GM21825 (cell line): ENCODE results near the gene MAN2A1.
A peak's percentile ranks its signal among the peaks of the same experiment; 100 is the strongest.

Experiments
- ATAC-seq: cut with Tn5 transposase; IDR thresholded peaks from one replicate; pipeline ENCODE4 v1.9.1; 2021; ENCODE audit warnings: mild to moderate bottlenecking, moderate library complexity; ENCODE audit not compliant: unreplicated experiment

Gene MAN2A1

DNA sequence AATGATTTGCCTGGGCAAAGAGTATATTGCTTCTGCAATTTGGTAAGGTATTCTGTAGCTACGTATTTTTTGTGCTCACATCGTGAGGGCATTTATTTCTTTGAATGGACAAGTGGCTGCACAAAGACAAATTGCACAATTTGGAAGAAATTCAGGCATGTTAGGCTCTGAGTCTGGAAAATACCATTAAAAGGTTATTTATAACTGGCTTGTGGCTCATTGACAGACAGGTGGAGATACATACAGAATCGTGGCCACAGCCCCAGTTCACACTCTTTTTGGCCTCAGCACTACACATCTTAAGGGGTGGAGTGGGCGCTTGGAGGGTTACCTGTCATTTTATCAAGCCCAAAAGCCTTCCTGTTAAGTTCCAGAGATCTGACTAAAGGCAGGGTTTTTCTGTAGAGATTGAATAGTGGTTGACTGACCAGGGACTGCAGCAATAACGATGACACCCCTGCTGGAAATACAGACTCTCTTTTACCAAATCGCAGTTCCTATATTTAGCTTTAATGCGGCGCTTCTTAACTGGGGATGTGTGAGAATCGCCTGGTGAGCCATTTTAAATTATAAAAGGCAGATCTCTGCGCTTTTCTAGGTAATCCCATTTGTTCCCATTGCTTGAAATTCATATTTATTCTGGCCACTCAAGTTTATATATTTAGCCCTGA lies 14.7 kb downstream of the MAN2A1 start:
- no peak for ATAC-seq

DNA sequence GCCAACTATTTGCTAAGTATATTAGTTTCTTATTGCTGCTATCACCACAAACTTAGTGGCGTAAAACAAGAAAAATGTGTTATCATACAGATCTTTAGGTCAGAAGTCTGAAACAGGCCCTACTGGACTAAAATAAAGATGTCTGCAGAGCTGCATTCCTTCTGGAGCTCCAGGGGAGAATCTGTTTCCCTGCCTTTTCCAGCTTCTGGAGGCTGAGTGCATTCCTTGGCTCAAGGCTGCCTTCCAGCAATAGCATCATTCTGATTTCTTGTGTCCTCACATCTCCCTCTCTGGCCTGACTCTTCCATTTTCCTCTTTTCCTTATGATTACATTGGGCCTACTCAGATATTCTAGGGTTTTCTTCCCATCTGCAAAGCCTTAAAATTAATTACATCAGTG lies 15.9 kb downstream of the MAN2A1 start:
- no peak for ATAC-seq

GRCh38 chr5:109706095-109706494 lies 16.4 kb downstream of the MAN2A1 start:
- ATAC-seq, result no peak

- ATAC-seq, result no peak
Measured at GRCh38 chr5:109707531-109707930, 17.8 kb downstream of the MAN2A1 start.

DNA sequence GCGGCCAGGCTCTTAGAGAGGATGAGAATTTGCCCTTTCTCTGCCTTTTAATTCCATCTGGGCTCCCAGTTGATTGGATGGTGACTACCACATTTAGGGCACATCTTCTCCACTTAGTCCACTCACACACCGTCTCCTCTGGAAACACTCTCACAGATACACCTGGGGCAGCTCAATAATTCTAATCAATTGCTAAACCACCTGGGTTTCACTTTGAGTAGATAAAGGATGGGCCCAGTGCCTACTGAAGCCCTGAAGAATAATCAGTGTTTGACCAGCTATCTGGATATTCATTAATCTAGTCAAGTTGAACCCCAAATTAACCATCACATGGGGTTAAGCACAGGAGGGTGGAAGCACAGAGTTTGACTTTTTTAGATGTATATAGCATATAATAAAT lies 19.1 kb downstream of the MAN2A1 start:
- ATAC-seq, result no peak

- no peak for ATAC-seq
Measured at GRCh38 chr5:109709225-109709624, 19.5 kb downstream of the MAN2A1 start.

GRCh38 chr5:109711673-109712072 lies 21.9 kb downstream of the MAN2A1 start:
- no peak for ATAC-seq

- no peak for ATAC-seq
Measured at GRCh38 chr5:109713453-109713852, 23.7 kb downstream of the MAN2A1 start.

DNA sequence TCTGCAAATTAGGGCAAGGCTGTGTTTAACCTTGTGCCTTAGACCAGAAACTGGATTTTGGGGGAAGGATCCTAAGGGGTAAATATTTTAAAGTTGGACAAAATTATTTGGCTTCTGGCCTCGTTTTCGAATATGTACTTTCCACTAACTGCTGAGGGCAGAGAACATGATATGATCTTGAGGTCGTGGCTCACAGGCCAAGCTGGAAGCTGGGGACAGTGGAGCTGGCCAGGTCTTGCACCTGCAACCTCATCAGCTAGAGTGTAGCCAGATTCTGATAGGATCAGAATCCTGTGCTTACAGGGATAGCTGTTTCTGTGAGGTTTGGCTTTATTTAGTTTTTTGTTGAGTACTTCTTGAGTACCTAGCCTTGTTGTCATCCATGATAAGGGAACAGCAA lies 24.9 kb downstream of the MAN2A1 start:
- ATAC-seq, result no peak

DNA sequence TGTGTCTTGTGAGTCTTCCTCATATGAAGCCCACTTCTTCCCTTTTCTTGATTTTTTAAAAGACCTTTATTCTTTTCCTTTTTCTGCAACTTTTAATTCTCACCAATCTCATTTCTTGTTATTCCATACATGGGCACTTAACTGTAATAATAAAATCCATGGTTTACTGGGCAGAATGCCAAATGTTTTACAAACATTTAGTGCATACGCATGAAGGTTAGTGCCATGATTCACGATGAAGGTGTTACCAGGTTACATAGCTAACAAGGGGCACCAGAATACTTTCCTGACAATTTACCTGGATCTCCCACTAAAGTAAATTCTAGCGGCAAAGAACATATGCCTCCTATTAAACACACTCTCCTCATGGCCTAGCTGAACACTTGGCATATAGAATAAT lies 28.5 kb downstream of the MAN2A1 start:
- ATAC-seq, result no peak

DNA sequence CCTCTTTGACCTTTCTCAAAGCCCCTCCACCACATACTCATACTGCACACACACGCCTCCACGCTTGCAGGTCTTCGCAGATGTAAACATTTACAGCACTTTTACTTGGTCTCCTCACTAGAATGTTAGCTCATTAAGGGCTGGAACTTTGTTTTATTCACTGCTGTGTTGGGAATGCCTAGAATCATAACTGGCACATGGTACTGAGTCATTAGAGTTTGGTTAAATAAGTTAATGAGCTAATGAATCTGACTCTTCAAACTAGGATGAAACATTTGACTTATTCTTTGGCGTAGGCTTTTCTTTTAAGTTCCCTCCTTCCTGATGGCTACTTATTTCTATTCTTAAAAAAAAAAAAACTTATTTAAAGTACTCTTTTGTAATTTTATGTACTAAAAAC lies 28.9 kb downstream of the MAN2A1 start:
- ATAC-seq, result no peak

DNA sequence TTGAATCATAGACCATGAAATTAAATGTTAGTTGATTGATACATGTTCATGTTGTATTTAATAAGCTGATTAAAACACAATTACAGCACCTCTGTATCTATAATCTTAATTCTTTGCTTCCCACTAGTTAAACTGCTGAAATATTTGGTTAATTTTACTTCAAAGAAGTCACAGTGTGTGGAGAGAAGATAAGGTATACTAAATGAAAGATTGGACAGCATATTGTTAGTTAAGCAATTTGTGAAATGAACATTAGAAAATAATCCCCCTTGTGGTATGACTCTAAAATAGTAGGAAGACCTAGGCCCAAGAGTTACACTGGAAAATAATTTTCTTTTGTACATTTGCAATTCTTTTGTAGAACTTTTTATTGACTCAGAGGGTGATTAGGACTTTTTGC lies 30.3 kb downstream of the MAN2A1 start:
- ATAC-seq, result no peak

- ATAC-seq, result no peak
Measured at GRCh38 chr5:109721741-109722140, 32.0 kb downstream of the MAN2A1 start.

DNA sequence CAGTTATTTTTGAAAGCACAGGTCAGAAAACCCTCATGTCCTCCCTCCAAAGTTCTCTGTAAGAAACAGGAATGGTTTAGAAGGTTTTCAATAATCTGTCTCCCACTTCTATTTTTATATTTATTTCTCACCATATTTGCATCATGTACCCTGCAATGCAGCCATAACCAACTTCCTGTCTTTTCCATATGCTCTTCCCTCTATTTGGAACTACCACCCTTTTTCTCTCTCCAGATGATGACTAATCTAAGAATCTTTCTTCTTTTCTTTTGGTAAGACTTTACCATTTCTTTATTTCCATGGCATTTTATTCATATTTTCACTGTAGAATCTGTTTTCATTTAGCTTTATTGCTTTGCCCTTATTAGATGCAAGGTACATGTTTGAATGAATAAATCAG lies 33.9 kb downstream of the MAN2A1 start:
- no peak for ATAC-seq

DNA sequence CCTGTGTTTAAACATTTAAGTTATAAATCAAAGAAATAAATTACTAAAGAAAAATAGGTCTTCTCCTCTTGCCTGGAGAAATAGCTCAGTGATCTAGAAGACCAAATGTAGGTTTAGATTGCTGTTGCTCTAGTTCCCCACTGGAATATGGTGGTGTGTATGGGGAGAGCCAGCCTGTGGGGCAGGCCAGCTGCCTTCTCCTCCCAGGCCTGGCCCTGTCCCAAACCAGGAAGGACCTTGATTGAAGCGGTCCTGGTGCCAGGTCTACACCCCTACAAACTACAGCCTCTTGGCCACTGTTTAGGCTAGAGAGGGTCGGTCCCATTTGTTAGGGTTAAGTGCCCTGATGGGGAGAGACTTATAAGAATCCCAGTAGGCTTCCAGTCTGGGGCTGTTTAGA lies 35.4 kb downstream of the MAN2A1 start:
- ATAC-seq, result no peak

GRCh38 chr5:109739741-109740728 lies 50.3 kb downstream of the MAN2A1 start:
- peak; percentile 96 for ATAC-seq

- no peak for ATAC-seq
Measured at GRCh38 chr5:109740966-109741365, 51.2 kb downstream of the MAN2A1 start.

GRCh38 chr5:109741390-109741789 lies 51.7 kb downstream of the MAN2A1 start:
- no peak for ATAC-seq

DNA sequence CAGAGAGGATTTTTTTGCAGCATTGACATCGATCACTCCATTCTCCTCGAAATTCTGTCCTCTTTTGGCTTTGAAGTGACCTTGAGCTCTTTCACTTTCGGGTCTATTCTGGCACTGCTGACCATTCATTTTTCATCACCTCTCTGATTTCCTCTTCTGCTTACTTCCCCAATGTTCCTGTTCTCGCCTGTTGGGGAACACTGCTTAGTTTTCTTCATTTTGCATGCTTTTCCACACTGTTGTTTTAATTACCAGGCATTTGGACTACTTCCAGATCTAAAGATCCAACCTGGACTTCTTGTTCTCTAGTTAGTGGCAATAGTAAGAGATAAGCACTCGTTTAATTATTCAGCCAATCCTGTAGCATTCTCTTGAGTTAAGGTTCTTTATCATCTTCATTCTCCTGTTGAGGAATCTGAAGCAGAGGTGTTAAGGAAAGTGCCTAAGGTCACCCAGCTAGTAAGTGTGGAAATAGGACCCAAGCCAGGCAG lies 53.4 kb downstream of the MAN2A1 start:
- no peak for ATAC-seq

DNA sequence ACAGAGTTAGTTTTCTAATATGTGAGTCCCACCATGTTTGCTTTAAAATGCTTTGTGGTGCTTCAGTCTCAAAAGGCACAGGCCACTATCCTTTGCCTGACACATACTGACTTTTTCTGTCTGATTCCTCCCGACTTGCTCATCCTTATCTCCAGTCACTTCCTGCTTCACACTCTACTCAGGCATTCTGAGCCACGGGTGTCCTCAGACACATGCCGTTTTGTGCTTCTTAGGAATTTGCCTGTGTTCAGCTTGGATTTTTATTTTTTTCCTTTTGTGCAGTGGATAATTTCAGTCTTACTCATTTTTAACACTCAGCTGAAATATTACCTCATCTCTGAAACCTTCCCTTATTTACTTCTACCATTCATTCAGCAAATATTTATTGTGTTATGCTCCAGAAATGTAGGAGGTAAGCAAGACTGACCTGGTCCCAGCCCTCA lies 54.1 kb downstream of the MAN2A1 start:
- no peak for ATAC-seq

GRCh38 chr5:109744261-109744660 lies 54.5 kb downstream of the MAN2A1 start:
- no peak for ATAC-seq

GRCh38 chr5:109748546-109748945 lies 58.8 kb downstream of the MAN2A1 start:
- no peak for ATAC-seq
